Ishikawa (cell line): ENCODE results near the gene CBLIF.

ENCODE experiments used
- CEBPB ChIP-seq: IDR thresholded peaks from 2 replicates; pipeline ENCODE4 v1.6.1; 2012
- CREB1 ChIP-seq: IDR thresholded peaks from 2 replicates; pipeline ENCODE4 v1.6.1; 2012; ENCODE audit warnings: low read depth
- EGR1 ChIP-seq: IDR thresholded peaks from 2 replicates; pipeline ENCODE4 v1.6.1; 2012
- EP300 ChIP-seq: IDR thresholded peaks from 2 replicates; pipeline ENCODE4 v1.6.1; 2012; ENCODE audit warnings: borderline replicate concordance
- FOXM1 ChIP-seq: IDR thresholded peaks from 2 replicates; pipeline ENCODE4 v1.6.1; 2012; ENCODE audit warnings: low read depth, borderline replicate concordance
- MAX ChIP-seq: IDR thresholded peaks from 2 replicates; pipeline ENCODE4 v1.6.1; 2012
- NFIC ChIP-seq: IDR thresholded peaks from 2 replicates; pipeline ENCODE4 v1.6.1; 2012
- RAD21 ChIP-seq: IDR thresholded peaks from 2 replicates; pipeline ENCODE4 v1.6.1; 2012; ENCODE audit warnings: low read depth
- REST ChIP-seq: IDR thresholded peaks from 2 replicates; pipeline ENCODE4 v1.6.1; 2012; ENCODE audit warnings: low read depth, mild to moderate bottlenecking
- TAF1 ChIP-seq: IDR thresholded peaks from 2 replicates; pipeline ENCODE4 v1.6.1; 2012; ENCODE audit warnings: low read depth, mild to moderate bottlenecking
- TCF12 ChIP-seq: IDR thresholded peaks from 2 replicates; pipeline ENCODE4 v1.6.1; 2012; ENCODE audit warnings: low read depth
- TEAD4 ChIP-seq: IDR thresholded peaks from 2 replicates; pipeline ENCODE4 v1.6.1; 2012
- USF1 ChIP-seq: IDR thresholded peaks from 2 replicates; pipeline ENCODE4 v1.6.1; 2012
- YY1 ChIP-seq: IDR thresholded peaks from 2 replicates; pipeline ENCODE4 v1.6.1; 2012; ENCODE audit warnings: low read depth
- ZBTB7A ChIP-seq: IDR thresholded peaks from 2 replicates; pipeline ENCODE4 v1.6.1; 2012; ENCODE audit warnings: low read depth

Gene CBLIF

GRCh38 chr11:59878575-59878974 is 33.3 kb upstream of the CBLIF start, which contains the start of gene OOSP3:
OOSP3 (plus strand) TSS chr11:59878782; CDS start chr11:59878809, 27 bp downstream.
- TF ChIP-seq CREB1 (no peak), ZBTB7A (no peak), REST (no peak), RAD21 (no peak), FOXM1 (no peak), EGR1 (no peak), TEAD4 (no peak), CEBPB (no peak), YY1 (no peak), TCF12 (no peak), NFIC (no peak), TAF1 (no peak), MAX (no peak), USF1 (no peak), EP300 (no peak)

GRCh38 chr11:59877784-59878183 is 32.5 kb upstream of the CBLIF start:
- no peak for TF ChIP-seq FOXM1
- TF ChIP-seq NFIC: no peak
- no peak for TF ChIP-seq CEBPB
- TF ChIP-seq TCF12: no peak
- TF ChIP-seq TAF1: no peak
- no peak for TF ChIP-seq RAD21
- TF ChIP-seq ZBTB7A: no peak
- TF ChIP-seq EP300: no peak
- TF ChIP-seq MAX: no peak
- TF ChIP-seq EGR1: no peak
- no peak for TF ChIP-seq YY1
- TF ChIP-seq REST: no peak
- TF ChIP-seq TEAD4: no peak
- no peak for TF ChIP-seq CREB1
- TF ChIP-seq USF1: no peak

GRCh38 chr11:59877325-59877724 is 32.0 kb upstream of the CBLIF start:
- TF ChIP-seq REST (no peak), MAX (no peak), NFIC (no peak), CEBPB (no peak), TCF12 (no peak), ZBTB7A (no peak), RAD21 (no peak), EGR1 (no peak), TAF1 (no peak), YY1 (no peak), USF1 (no peak), TEAD4 (no peak), CREB1 (no peak), FOXM1 (no peak), EP300 (no peak)
